Glomerular endothelial cell (primary cell): Measurements from ENCODE around the gene PXMP2. TPM values are rescaled to one million over a fixed set of nuclear protein-coding genes. Genes with fewer than 3 reads are reported as not detected.

ENCODE experiments used
- DNase-seq: peaks from one replicate; pipeline ENCODE4 v3.0.0-alpha.2; 2011; ENCODE audit warnings: low read depth, low spot score; ENCODE audit errors: extremely low read depth
- total RNA-seq: library from RNA; depleted of rRNA; stranded (reverse); fragments of >200 nt; gene quantifications from 2 replicates; pipeline ENCODE4 v1.2.3, GENCODE V29; 2015

Gene PXMP2
- total RNA-seq = 21.6 and 32.0 TPM in 2 replicates

- no peak for DNase-seq
Observed at GRCh38 chr12:132687211-132688164, at the start of gene PXMP2, which contains the start of gene POLE. Gene PXMP2 (plus strand): TSS chr12:132687587. CDS start chr12:132687671, 84 bp downstream. Gene POLE (minus strand): TSS chr12:132687342. CDS start chr12:132687315, 27 bp downstream.

- DNase-seq = no peak
Observed at GRCh38 chr12:132637811-132638210, 49.6 kb upstream of the PXMP2 start.

GRCh38 chr12:132638541-132639408 is 48.6 kb upstream of the PXMP2 start:
- no peak for DNase-seq

GRCh38 chr12:132639956-132640520 is 47.3 kb upstream of the PXMP2 start:
- DNase-seq = no peak

- no peak for DNase-seq
Observed at GRCh38 chr12:132640936-132641335, 46.5 kb upstream of the PXMP2 start.

GRCh38 chr12:132641811-132642650 is 45.4 kb upstream of the PXMP2 start:
- DNase-seq = no peak

GRCh38 chr12:132642846-132643835 is 44.2 kb upstream of the PXMP2 start:
- DNase-seq = no peak

GRCh38 chr12:132646850-132647249 is 40.5 kb upstream of the PXMP2 start:
- DNase-seq = no peak

GRCh38 chr12:132647858-132648257 is 39.5 kb upstream of the PXMP2 start:
- DNase-seq = no peak

- DNase-seq = no peak
Observed at GRCh38 chr12:132648616-132649225, 38.7 kb upstream of the PXMP2 start.

- no peak for DNase-seq
Observed at GRCh38 chr12:132649226-132649945, 38.0 kb upstream of the PXMP2 start.

- no peak for DNase-seq
Observed at GRCh38 chr12:132651444-132652100, 35.8 kb upstream of the PXMP2 start.

GRCh38 chr12:132653567-132654290 is 33.7 kb upstream of the PXMP2 start:
- DNase-seq = peak; percentile 56

GRCh38 chr12:132657004-132657727 is 30.2 kb upstream of the PXMP2 start:
- DNase-seq = no peak

- no peak for DNase-seq
Observed at GRCh38 chr12:132658149-132658894, 29.1 kb upstream of the PXMP2 start.
